ENCODE results near the gene SERPING1. TPM values are rescaled to one million over a fixed set of nuclear protein-coding genes. Genes with fewer than 3 reads are reported as not detected.

SERPING1 gene
- total RNA-seq, 1 donor from 2014 or later = 347 TPM

DNA sequence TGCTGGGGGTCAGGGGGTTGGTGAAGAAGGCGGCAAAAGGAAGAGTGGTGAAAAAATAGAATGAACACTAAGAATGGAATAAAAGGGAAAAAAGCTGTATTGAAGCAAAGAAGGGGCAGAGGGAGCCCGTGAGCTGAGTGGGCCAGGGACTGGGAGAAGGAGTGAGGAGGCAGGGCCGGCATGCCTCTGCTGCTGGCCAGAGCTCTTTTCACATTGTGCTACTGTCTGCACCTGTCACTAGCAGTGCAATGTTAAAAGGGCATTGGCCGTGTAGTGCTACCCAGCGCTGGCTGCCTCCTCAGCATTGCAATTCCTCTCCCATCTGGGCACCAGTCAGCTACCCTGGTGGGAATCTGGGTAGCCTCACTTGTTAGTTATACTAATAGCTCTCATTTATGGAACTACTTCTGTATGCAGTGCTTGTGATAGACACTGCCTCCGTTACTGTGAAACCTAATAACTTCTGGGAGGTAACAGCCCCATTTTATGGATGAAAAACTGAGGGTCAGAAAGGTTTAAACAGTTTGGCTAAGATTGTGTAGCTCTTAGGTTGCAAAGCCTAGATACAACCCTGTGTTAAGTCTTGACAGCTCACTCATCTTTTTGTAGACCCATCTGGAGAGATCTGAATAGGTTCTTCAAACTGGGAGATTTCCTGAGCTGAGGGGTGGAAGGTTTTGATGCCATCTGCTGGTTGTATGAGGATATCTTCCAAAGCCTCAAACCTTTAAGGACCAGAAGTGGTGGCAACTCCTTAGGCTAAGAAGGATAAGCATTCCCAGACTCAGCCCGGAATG is 43.7 kb downstream of the SERPING1 start:
- Mint-ChIP-seq H3K9me3 (ENCODE audit: unreplicated experiment) (no peaks in the 10 kb centered on the region), H3K36me3 (ENCODE audit: low read depth, unreplicated experiment) (peaks cover 14% of the 10 kb centered on the region), H3K27me3 (ENCODE audit: unreplicated experiment) (peaks cover 29% of the 10 kb centered on the region), H3K4me3 (ENCODE audit: unreplicated experiment) (peak overlapping the region; percentile 100), H3K4me1 (ENCODE audit: unreplicated experiment) (peaks cover 62% of the 10 kb centered on the region), H3K27ac (ENCODE audit: unreplicated experiment) (peak overlapping the region; percentile 94)
- TF ChIP-seq, protein P1, sequence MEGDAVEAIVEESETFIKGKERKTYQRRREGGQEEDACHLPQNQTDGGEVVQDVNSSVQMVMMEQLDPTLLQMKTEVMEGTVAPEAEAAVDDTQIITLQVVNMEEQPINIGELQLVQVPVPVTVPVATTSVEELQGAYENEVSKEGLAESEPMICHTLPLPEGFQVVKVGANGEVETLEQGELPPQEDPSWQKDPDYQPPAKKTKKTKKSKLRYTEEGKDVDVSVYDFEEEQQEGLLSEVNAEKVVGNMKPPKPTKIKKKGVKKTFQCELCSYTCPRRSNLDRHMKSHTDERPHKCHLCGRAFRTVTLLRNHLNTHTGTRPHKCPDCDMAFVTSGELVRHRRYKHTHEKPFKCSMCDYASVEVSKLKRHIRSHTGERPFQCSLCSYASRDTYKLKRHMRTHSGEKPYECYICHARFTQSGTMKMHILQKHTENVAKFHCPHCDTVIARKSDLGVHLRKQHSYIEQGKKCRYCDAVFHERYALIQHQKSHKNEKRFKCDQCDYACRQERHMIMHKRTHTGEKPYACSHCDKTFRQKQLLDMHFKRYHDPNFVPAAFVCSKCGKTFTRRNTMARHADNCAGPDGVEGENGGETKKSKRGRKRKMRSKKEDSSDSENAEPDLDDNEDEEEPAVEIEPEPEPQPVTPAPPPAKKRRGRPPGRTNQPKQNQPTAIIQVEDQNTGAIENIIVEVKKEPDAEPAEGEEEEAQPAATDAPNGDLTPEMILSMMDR (IDR thresholded peaks at IDR 0.05; ENCODE audit: unreplicated experiment) = no peak
- no peak for DNase-seq (ENCODE audit: low spot score)

DNA sequence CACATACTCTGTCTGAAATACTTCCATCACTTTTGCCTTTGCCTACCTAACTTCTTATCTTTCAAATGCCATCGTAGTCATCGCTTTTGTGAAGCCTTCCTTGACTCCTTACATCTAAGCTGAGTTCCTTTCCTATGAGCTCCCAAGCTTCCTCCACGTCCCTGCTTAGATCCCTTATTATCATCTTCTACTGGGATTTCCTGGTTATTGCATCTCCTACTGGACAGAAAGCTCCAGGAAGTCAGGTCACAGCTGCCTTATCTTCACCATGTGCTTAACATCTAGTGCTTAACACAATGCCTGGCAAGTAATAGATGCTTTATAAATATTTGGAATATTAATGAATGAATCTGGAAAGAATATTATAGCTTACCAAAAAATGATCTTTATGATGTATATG is 46.3 kb downstream of the SERPING1 start:
- Mint-ChIP-seq H3K4me1 (ENCODE audit: unreplicated experiment) (peaks cover 82% of the 10 kb centered on the region), H3K4me3 (ENCODE audit: unreplicated experiment) (no peak overlapping the region), H3K27ac (ENCODE audit: unreplicated experiment) (peak overlapping the region; percentile 70), H3K27me3 (ENCODE audit: unreplicated experiment) (peaks cover 38% of the 10 kb centered on the region), H3K9me3 (ENCODE audit: unreplicated experiment) (no peaks in the 10 kb centered on the region), H3K36me3 (ENCODE audit: low read depth, unreplicated experiment) (peaks cover 12% of the 10 kb centered on the region)
- DNase-seq (ENCODE audit: low spot score) = no peak
- TF ChIP-seq, protein P1 (IDR thresholded peaks at IDR 0.05; ENCODE audit: unreplicated experiment) = no peak

GRCh38 chr11:57644748-57645688 is 47.5 kb downstream of the SERPING1 start:
- DNase-seq (ENCODE audit: low spot score) = peak; percentile 82
- Mint-ChIP-seq H3K4me3 (ENCODE audit: unreplicated experiment) (no peak overlapping the region), H3K36me3 (ENCODE audit: low read depth, unreplicated experiment) (peaks cover 12% of the 10 kb centered on the region), H3K27ac (ENCODE audit: unreplicated experiment) (no peak overlapping the region), H3K4me1 (ENCODE audit: unreplicated experiment) (peaks cover 91% of the 10 kb centered on the region), H3K27me3 (ENCODE audit: unreplicated experiment) (peaks cover 39% of the 10 kb centered on the region), H3K9me3 (ENCODE audit: unreplicated experiment) (no peaks in the 10 kb centered on the region)
- TF ChIP-seq, protein P1 (IDR thresholded peaks at IDR 0.05; ENCODE audit: unreplicated experiment) = peak; percentile 85

GRCh38 chr11:57645689-57646085 is 48.2 kb downstream of the SERPING1 start:
- DNase-seq (ENCODE audit: low spot score) = no peak
- H3K9me3 Mint-ChIP-seq (ENCODE audit: unreplicated experiment) = no peaks in the 10 kb centered on the region
- peaks cover 12% of the 10 kb centered on the region for H3K36me3 Mint-ChIP-seq (ENCODE audit: low read depth, unreplicated experiment)
- TF ChIP-seq, protein P1 (IDR thresholded peaks at IDR 0.05; ENCODE audit: unreplicated experiment) = no peak
- peaks cover 37% of the 10 kb centered on the region for H3K27me3 Mint-ChIP-seq (ENCODE audit: unreplicated experiment)
- no peak overlapping the region for H3K27ac Mint-ChIP-seq (ENCODE audit: unreplicated experiment)
- H3K4me3 Mint-ChIP-seq (ENCODE audit: unreplicated experiment) = peak overlapping the region; percentile 79
- peaks cover 87% of the 10 kb centered on the region for H3K4me1 Mint-ChIP-seq (ENCODE audit: unreplicated experiment)

All from endothelial cell (in vitro differentiated cells).